ENCODE results near the gene VPS9D1.
A peak's percentile ranks its signal among the peaks of the same experiment; 100 is the strongest.

Gene VPS9D1

DNA sequence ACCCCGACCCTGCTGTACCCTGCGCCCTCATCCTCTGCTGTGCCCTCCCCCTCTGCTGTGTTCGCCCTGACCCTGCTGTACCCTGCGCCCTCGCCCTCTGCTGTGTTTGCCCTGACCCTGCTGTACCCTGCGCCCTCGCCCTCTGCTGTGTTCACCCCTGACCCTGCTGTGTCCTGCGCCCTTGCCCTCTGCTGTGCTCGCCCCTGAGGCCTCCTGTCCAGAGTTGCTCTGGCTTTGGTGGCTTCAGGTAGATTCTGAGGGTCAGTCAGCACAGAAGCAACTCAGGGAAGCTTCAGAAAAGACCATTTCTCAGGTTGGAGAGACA, 12.2 kb upstream of the VPS9D1 start:
- DNase-seq, result no peak

DNA sequence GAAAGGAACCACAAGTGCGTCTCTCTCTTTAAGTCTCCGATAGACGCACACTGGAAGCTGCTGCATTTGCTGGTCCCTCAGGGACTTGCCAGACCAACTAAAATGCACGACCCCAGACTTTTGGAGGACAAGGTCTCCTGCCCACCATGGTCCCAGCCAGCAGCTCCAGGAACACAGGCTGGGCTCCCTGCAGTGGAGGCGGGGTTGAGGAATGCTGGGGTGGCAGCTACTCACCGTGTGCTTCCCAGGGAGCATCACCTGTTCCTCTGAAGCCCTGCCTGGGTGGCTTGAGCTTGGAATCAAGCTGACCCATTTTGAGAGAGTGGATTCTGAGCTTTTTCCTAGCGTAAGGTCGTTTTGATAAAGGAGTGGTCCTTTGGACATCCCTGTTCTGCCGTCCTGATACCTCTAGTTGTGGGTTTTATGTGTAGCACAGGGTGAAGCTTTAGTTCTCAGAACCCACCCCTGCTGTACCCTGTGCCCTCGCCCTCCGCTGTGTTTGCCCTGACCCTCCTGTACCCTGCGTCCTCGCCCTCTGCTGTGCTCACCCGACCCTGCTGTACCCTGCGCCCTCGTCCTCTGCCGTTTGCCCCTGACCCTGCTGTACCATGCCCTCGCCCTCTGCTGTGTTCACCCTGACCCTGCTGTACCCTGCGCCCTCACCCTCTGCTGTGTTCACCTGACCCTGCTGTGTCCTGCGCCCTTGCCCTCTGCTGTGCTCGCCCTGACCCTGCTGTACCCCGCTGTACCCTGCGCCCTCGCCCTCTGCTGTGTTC, 11.6 kb upstream of the VPS9D1 start:
- no peak for DNase-seq

DNA sequence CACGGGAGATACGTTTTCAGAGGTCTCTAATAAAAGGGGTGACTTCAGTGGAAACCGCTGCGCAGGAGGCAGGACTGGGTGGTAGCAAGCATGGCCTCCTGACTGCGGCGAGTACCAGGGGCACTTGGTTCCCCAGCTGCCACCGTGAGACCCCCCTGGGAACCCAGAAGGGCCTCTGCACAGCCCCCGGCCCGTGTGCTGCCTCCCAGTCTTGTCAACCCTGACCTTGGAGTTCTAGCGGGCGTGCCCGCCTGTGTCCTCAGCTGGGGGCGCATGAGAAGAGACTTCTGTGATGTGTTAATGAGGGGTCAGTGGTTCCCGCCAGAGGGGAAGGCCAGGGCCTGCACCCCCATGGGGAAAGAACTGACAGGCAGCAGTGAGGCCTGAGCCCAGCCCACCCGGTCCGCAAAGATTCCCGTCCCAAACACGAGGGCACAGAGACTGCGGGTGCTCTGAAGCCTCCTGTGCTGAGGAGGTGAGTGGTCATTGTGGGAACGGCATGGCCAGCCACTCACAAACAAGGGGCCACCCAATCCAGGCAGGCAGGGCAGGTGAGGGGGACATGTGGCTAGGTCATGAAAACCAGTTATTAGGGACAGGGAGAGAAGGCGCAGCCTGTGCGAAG, 10.0 kb upstream of the VPS9D1 start:
- no peak for DNase-seq

DNA sequence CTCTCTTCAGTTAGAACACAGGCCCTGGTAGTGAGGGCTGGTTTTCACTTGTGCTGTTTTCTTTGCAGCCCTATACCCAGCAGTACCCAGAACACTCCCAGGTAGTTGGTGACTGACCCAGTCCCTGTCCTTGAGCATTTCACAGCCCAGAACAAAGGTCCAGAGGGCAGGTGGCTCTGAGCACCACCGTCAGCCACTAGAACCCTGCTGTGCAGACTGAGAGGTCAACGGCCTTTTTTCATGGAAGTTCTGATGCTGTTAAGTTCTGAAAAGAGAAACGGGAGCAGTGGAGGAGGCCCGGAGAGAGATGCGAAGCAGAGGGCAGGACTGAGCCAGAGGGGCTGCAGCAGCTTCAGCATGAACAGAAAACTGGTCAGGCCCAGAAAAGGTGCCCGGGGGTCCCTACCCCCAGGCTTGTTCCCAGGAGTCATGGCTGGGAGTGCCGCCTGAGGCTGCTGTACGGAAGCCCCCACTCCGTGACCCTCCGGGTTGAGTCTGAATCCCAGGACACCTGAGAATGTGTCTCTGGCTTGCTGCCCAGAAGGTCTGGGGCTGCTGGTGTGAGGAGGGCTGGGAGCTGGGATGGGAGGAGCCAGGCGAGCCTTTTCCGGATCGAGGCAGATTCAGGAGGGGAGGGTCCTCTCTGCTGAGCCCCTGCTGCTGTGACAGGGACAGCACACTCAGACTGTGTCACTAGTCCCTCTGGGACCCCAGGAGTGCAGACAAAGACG, 9.3 kb upstream of the VPS9D1 start:
- no peak for DNase-seq

DNA sequence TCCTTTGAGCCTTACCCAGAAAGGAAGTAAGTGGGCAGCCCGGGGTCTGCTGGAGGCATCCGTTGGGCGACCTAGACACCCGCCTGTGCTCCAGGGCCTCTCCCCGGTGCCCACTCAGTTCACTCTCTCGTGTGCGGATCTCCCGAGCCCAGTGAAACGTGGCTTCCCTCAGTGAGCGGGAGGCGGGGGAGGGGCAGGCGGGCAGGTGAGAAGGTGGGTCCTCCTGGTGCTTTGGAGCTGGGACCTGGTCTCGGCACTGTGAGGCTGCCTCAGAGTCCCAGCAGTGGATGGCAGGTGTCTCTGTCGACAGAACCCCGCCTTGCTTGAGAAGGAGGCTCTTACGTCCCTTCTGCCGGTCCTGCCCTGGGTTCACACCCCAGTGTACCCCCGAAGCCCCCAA, 8.6 kb upstream of the VPS9D1 start:
- DNase-seq, result no peak

DNA sequence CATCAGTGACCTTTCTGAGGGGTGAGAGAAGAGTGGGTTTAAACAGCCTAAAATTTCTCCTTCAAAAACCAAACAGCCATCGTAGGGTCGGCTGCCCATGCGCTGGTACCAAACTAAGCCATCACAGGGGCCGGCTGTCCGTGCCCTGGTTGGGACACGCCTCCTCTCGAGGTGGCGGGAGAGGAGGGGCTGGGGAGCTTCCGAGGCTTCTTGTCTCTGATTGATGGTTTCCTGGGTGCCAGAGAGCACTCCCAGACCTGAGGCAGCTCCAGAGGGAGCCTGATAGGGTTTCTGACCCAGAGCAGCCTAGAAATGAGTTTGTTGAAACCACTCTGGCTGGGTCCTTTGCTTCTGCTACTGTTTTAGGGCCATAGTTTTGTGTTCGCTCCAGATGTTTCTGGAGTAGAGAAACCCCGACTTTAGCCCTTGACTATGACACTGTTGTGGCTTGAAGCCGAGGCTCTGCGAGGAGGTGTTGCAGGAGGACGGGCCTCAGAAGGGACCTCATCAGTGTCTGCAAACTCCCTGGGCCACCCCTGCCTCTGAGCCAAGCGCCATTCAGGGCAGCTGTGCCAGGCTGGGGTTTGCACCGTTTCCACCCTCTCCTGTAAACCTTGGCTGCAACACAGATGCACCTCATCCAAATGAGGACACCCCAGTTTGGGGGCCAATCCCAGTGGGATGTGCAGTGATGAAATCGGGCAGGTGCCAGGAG, 6.9 kb upstream of the VPS9D1 start:
- no peak for DNase-seq

DNA sequence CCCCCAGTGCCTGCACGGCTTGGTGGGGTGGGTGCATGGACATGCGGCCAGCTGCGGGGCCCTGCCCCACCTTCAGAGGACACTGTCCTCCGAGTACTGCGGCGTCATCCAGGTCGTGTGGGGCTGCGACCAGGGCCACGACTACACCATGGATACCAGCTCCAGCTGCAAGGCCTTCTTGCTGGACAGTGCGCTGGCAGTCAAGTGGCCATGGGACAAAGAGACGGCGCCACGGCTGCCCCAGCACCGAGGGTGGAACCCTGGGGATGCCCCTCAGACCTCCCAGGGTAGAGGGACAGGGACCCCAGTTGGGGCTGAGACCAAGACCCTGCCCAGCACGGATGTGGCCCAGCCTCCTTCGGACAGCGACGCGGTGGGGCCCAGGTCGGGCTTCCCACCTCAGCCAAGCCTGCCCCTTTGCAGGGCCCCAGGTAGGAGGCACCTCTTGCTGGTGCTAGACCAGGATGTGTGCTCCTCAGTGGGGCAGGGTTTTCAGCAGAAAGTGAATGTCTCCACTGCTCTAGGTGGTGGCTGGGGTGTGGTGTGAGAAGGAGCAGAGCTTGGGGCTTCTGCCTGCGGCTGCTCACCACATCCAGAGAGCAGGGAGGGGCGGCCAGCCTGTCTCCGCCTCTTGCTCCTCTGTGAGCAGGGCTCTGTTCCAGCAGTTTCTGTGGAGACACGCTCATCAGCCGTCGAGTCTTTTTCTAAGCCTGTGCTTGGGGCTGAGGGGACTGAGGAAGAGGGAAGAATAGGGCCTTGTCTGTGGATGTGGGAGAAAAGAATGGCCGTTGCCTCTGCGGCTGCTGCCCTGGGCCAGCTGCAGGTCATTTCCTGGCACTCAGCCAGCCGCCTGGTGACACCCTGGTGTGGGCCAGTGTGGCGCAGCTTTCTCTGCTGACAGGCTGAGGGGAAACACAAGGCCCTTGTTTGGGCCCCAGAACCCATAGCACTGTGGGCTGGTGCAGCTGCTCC, 2.9 kb upstream of the VPS9D1 start:
- DNase-seq, result peak; percentile 68 to 94 (median 76)

DNA sequence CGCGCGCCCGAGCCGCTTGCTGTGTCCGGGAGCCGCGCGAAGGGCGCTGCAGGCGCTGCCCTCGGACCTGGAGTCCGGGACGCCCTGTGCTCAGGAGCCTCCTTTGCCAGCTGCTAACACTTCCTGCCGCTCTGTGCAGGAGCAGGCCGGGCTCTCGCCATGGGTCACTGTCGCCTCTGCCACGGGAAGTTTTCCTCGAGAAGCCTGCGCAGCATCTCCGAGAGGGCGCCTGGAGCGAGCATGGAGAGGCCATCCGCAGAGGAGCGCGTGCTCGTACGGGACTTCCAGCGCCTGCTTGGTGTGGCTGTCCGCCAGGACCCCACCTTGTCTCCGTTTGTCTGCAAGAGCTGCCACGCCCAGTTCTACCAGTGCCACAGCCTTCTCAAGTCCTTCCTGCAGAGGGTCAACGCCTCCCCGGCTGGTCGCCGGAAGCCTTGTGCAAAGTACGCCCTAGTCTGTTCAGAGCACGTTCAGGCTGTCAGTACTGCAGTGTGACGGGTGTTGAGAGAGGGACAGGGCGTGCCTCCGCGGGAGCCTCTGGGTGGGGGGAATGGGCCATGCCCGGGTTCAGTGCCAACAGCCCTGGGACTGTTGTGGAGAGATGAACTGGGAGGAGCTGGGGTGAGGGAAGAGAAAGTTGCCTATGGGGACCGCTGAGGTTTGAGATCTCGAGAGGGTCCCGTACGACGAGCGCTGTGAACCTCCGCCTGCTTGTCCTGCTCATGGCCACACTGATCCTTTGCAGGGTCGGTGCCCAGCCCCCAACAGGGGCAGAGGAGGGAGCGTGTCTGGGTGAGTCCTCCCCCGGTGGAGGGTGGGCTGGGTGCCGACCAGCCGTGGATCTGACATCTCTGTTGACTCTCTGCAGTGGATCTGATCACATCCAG, 1.9 kb upstream of the VPS9D1 start:
- DNase-seq, result peak; percentile 49 to 94 (median 60)

DNA sequence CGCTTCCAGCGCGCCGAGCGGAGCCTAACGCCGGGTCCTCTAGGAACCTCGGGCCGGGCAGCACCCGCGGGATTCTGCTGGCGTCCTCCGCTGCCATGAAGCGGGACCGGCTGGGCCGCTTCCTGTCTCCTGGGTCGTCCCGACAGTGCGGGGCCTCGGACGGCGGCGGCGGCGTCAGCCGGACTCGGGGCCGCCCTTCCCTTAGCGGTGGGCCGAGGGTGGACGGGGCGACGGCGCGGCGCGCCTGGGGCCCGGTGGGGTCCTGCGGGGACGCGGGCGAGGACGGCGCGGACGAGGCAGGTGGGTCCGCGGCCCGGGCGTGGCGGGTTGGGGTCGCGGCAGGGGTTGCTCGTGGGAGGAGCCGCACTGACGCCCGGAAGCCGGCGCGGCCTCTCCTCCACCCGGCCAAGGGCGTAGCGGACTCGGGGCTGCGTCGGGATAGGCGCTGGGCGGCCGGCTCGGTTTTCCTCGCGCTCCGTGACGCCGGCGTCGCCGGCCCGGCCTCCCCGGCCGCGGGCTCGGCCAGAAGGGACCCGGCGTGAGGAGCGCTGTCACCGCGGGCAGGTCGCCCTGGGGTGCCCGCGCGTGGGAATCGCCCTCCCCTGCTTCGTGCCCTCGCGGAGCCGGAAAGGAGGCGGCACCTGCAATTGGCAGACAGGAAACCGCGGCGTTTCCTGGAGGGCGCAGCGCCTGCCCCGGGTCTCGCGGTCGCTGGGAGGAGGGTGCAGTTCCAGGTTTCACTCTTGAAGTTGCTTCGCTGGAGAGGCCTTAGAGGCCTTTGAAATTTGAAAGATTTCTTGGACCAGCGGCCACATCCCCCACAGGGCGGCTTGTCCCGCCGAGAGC, 1.1 kb upstream of the VPS9D1 start:
- peak; percentile 84 to 91 (median 88) for DNase-seq

DNA sequence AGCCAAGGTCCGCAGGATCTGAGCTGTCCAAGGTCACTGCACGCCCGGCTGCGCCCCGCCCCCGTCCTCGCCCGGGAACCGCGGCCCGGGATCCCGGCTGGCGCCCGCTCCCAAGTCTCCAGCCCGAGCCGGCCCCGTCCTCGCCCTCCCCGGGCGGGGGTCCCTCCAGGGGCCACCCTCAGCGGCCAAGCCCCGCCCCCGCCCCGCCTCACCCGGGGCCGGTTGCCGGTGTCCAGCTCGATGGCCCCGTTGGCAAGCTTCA, 216 bp downstream of the VPS9D1 start:
- no peak for DNase-seq

DNA sequence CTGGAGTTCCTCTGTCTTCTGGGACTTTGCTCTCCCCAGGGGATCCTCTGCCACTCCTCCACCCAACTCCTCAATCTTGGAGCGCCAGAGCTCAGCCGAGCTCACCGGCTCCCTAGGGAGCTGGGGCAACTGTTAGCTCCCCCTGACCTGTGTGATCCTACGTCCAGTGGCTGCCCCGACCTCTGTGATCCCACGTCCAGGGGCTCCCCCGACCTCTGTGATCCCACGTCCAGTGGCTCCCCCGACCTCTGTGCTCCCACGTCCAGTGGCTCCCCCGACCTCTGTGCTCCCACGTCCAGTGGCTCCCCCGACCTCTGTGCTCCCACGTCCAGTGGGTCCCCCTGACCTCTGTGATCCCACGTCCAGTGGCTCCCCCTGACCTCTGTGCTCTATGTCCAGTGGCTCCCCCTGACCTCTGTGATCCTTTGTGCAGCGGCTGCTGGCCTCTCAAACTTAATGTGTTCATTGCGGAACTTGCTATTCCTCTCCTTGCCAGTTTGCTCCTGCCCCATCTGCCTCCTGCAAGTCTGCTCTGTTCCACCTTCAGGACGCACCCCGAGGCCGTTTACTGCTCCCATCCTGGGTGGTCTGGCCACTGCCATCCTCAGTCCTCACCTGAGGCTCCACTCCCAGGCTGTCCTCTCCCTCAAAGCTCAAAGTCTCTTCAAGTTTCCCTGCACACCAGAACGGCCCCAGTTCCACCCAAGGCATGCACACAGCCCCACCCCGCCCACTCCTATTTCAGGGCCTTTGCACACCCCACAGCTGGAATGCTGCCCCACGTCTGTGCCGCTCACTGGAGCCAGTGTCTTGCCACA, 2.8 kb downstream of the VPS9D1 start:
- DNase-seq, result no peak

DNA sequence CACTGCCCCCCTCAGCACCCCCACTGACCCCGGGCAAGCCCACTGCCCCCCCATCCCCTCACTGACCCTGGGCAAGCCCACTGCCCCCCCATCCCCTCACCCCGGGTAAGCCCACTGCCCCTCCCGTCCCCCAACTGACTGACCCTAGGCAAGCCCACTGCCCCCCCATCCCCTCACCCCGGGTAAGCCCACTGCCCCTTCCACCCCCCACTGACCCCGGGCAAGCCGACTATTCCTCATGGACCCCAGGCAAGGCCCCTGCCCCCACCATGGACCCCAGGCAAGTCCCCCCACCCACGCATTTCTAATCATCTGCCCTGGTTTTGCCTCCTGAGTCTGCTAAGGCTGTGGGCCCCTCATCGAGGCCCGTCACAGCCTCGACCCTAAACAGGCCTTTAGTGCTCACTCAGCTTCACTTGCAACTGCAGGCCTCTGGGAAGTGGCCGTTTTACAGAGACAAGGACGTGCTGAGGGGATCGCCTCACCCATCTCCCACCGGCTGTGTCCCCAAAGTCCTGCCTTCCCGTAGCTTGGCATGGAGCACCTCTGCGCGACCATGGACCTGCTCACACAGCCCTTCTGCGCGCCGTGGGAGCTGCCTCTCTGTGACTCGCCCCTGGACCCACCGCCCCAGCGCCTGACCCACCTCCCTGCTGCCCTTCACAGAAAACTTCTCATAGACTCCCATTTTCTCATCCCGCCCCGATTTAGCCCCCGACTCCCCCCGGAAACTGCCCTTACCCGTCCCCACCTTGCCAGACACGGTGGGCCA, 3.6 kb downstream of the VPS9D1 start:
- no peak for DNase-seq

DNA sequence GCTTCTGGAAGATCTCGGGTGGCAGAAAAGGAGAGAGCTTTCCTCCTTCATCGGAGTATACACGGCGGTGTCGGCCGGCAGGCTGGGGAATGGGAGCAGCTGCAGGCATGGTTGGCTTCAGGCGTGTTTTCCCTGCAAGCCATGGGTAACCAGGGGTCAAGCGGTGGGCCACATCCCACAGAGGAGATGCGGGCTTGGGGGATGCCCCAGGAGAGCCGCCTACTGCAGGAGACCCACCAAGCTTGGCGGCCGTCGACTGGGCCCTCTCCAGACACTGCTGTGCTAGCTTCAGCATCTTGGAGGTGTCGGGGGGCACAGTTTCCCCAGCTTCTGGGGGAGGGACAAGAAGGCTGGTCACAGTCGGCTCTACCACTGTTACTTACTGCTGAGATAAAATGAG, 4.2 kb downstream of the VPS9D1 start:
- DNase-seq, result no peak

DNA sequence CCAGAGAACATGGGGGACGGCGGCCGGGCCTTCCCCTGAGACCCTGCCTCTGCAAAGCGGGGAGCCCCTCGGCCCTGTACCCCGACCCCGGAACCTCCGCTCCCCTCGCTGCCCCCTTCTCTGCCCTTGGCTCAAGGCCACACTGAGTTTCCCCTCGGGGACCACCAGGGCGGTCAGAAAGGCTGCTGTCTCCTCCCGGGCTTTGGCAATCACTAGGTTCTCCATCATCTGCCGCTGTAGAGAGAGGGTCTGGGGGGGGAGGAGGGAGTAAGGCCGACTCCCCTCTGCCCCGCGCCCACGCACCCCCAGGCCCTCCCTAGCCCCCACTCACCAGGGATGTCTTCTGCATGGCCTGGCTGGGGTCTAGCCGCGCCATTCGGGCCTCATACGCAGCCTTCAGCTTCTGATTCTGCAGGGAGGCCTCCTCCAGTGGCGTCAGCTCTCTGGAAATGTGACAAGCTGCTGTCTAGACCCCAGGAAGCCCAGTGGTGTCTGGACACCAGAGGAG, 8.4 kb downstream of the VPS9D1 start:
- no peak for DNase-seq

DNA sequence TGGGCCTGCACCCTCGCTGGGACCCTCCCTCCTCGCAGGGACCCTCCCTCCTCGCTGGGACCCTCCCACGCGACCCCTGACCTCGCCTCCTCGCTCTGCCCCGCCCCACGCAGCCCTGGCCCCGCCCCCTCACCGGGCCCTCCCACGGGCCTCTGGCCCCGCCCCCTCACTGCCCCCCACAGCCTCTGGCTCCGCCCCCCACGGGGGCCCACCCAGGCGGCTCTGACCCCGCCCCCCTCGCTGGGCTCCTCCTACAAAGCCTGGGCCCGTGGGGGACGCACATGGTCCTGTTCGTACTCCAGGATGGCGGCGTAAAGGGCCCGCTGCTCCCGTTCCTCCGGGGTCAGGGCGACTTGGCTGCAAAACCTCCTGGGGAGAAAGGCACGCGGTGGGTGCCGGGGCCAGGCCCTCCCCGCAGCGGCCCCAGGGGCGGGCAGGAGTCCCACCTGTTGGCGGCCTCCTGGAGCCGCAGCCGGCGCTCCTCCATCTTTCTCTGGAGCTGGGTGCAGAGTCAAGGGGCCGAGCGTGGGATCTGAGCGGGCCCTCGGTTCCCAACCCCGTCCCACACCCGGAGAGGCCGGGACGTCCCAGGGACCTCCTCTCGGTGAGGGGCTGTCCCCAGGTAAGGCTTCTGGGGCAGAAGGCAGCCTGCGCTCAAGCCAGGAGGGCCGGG, 9.0 kb downstream of the VPS9D1 start:
- DNase-seq, result peak; percentile 41 to 58 (median 55)

DNA sequence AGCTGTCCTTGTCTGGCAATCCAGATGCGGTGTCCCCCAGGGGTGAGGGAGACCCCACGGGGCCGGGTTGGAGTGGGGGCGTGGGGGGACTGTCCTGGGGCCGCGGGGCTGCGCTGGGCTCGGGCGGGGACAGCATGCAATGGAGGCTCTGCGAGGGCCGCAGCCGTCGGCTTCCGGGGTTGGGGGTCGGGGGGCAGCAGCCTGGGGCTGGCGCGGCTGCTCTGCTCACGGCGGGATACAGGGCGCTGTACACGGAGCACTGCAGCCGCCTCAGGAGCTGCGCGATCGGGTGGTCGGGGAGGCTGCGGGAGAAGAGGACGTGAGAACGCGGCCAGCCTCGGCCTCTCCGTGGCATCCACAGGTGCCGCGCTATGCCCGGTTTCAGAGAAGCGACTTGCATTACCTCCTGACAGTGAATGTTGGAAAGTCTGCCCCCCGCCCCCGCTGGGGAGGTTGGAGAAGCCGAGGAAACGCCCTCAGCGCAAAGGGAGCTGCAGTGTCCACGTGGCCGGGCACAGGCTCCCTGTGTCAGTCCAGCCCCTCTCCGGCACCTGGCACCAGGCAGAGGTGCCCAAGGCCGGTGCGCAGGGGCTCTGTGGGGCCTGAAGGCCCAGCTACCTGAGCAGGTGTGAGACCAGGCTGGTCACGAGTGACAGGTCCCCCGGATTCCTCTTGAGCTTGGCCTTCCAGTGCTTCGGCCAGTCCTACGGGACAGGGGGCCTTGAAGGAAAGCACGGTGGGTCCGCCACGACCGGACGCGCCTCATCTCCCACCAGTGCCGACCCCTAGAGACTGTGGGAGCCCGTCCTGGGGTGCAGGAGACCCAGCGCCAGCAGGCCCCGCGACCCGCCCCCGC, 9.8 kb downstream of the VPS9D1 start:
- DNase-seq, result no peak
